Vagina (tissue), 2 donors: ENCODE data around the gene PAIP2B.

ENCODE experiments used
- CTCF ChIP-seq, 3 experiments: fragments of 450-650 bp in 2 of 3; fragments of 200-600 bp in 1 of 3; sonication (generic) in 1 of 3; IDR thresholded peaks; one replicate each; pipeline ENCODE4 v1.5.1; 2017 to 2019; ENCODE audit warnings: antibody characterized with exemption in 3 of 3, mild to moderate bottlenecking in 2 of 3, moderate library complexity in 2 of 3
- POLR2A ChIP-seq, 2 donors: fragments of 450-650 bp; IDR thresholded peaks; one replicate each; pipeline ENCODE4 v1.6.1; 2017; ENCODE audit warnings: antibody characterized with exemption in 2 of 2, mild to moderate bottlenecking in 2 of 2, moderate library complexity in 2 of 2
- POLR2AphosphoS5 ChIP-seq, 2 donors: sonication (generic); formaldehyde crosslinking; IDR thresholded peaks; one replicate each; pipeline ENCODE4 v1.9.0; 2017; ENCODE audit warnings: antibody characterized with exemption in 2 of 2, mild to moderate bottlenecking in 2 of 2, low read depth in 1 of 2; ENCODE audit not compliant: insufficient read depth in 1 of 2

- TF ChIP-seq CTCF (IDR thresholded peaks at IDR 0.05) = no peak
- no peak for TF ChIP-seq POLR2A (IDR thresholded peaks at IDR 0.05)
- no peak for TF ChIP-seq POLR2AphosphoS5 (IDR thresholded peaks at IDR 0.05; ENCODE audit: insufficient read depth in 1 of 2, low read depth in 1 of 2)
Observed at GRCh38 chr2:71269511-71270090, 42.7 kb upstream of the PAIP2B start.
